ENCODE results near the gene TNNT3. TPM values are rescaled to one million over a fixed set of nuclear protein-coding genes. Genes with fewer than 3 reads are reported as not detected.

Gene TNNT3
- total RNA-seq, 1 experiment from 2014 or later = not detected

DNA sequence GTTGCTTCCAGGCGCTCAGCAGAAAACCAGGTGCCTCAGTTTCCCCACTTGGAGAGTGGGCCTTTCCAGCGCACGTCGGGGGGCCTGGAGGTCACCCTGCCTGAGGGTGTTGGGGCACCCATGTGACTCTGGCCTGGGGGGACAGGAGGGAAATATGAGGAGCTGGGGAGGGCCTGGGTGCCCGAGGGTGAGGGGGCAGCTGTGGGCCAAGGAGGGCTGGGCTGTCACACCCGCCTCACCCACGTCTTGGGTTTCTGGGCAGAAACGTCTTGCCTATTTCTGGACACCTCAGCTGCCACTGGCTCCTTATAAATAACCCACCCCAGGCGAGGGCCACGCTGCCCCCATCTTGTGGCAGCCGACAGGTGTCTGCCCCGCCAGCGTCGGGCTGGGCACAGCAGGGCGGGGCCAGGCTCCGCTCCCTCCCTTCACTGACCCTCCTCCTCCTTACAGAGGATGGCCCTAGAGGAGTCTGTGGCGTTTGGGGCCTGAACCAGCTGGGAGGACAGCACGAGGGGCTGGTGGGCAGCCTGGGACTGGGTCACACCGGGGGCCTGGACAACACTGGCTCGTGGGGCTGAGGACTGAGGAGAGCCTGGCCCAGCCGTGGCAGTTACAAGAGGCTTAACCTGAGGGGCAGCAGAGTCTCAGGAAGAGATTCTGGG is 1.5 kb downstream of the TNNT3 start:
- Histone ChIP-seq H4K20me1 (ENCODE audit: low read length) (no peaks in the 10 kb centered on the region), H3K9me3 (ENCODE audit: low read length) (no peaks in the 10 kb centered on the region), H3K9me2 (replicated peaks; ENCODE audit: low read length) (no peaks in the 10 kb centered on the region), H3K4me1 (ENCODE audit: insufficient read depth, low read length) (no peaks in the 10 kb centered on the region), H3K4me3 (ENCODE audit: low read length) (no peak overlapping the region), H3F3A (ENCODE audit: low read length, unreplicated experiment) (no peaks in the 10 kb centered on the region), H3K79me2 (ENCODE audit: low read length) (no peaks in the 10 kb centered on the region), H3K4me2 (ENCODE audit: low read length) (no peak overlapping the region), H3K27me3 (ENCODE audit: low read length) (no peaks in the 10 kb centered on the region), H3K27ac (ENCODE audit: low read length) (no peak overlapping the region), H3K9ac (ENCODE audit: low read length) (no peak overlapping the region), H2AFZ (ENCODE audit: low read length) (no peak overlapping the region), H3K36me3 (ENCODE audit: low read depth, low read length) (no peaks in the 10 kb centered on the region)
- intact Hi-C loops (cut with micrococcal nuclease) = no loop called here
- ATAC-seq (peak; percentile 42; the same call in 1 of the 2 replicates), DNase-seq (no peak)
- BruUV-seq (replicated peaks) = no TSS peak
- TF ChIP-seq EZH2 (IDR thresholded peaks at IDR 0.05; ENCODE audit: low read length, unreplicated experiment) (no peak), CTCF (conservative IDR thresholded peaks at IDR 0.05; ENCODE audit: low read depth, low read length) (no peak), EZH2phosphoT487 (IDR thresholded peaks at IDR 0.05; ENCODE audit: borderline replicate concordance, low read length) (no peak)
- POLR2A ChIA-PET (ENCODE audit: unreplicated experiment) = no interaction called here
- CTCF ChIA-PET = interaction anchor here (1.0 kb wide), 1 partner anchor 496 kb away, joined by 3 read pairs; no protein-coding TSS in a partner anchor

DNA sequence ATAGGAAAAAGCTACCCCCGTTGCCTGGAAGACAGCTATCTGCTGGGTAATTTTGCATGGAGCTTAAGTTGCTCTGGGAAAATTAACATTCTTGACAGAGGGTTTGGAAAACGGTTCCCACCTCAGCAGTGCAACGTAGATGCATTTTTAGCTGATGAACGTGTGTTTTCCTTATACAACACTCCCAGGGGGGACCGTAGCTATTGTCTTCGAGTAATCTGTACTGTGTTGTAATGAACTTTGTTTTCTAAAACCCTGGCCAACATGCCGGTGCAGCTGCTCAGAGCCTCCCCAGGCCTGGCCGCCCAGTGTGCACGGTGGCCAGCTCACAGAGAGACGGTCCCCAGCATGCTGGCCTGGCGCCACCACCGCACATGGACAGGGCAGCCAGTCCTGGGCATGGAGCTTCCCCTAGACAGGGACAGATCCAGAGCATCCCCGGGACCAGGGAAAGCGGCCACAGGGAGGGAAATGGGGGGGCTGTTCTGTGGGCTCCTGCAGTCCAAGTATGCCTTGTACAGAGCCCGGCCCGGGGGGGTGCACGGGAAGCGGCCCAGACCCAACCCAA is 2.2 kb downstream of the TNNT3 start:
- Histone ChIP-seq H3K36me3 (ENCODE audit: low read depth, low read length) (no peaks in the 10 kb centered on the region), H3K4me1 (ENCODE audit: insufficient read depth, low read length) (no peaks in the 10 kb centered on the region), H2AFZ (ENCODE audit: low read length) (no peak overlapping the region), H4K20me1 (ENCODE audit: low read length) (no peaks in the 10 kb centered on the region), H3K79me2 (ENCODE audit: low read length) (no peaks in the 10 kb centered on the region), H3K9me3 (ENCODE audit: low read length) (no peaks in the 10 kb centered on the region), H3K9me2 (replicated peaks; ENCODE audit: low read length) (no peaks in the 10 kb centered on the region), H3K4me3 (ENCODE audit: low read length) (no peak overlapping the region), H3K27ac (ENCODE audit: low read length) (no peak overlapping the region), H3K9ac (ENCODE audit: low read length) (no peak overlapping the region), H3K27me3 (ENCODE audit: low read length) (no peaks in the 10 kb centered on the region), H3F3A (ENCODE audit: low read length, unreplicated experiment) (no peaks in the 10 kb centered on the region), H3K4me2 (ENCODE audit: low read length) (no peak overlapping the region)
- BruUV-seq (replicated peaks) = no TSS peak
- ATAC-seq = no peak
- CTCF ChIA-PET = interaction anchor here (1.0 kb wide), 1 partner anchor 496 kb away, joined by 3 read pairs; no protein-coding TSS in a partner anchor
- TF ChIP-seq EZH2phosphoT487 (IDR thresholded peaks at IDR 0.05; ENCODE audit: borderline replicate concordance, low read length) (no peak), EZH2 (IDR thresholded peaks at IDR 0.05; ENCODE audit: low read length, unreplicated experiment) (no peak), CTCF (conservative IDR thresholded peaks at IDR 0.05; ENCODE audit: low read depth, low read length) (no peak)
- DNase-seq = no peak
- intact Hi-C loops (cut with micrococcal nuclease) = no loop called here
- POLR2A ChIA-PET (ENCODE audit: unreplicated experiment) = no interaction called here

- ChIA-PET POLR2A (ENCODE audit: unreplicated experiment) (no interaction called here), CTCF (no interaction called here)
- H2AFZ ChIP-seq (ENCODE audit: low read length) = no peak overlapping the region
- ATAC-seq = no peak
- no peaks in the 10 kb centered on the region for H3K36me3 ChIP-seq (ENCODE audit: low read depth, low read length)
- no TSS peak for BruUV-seq (replicated peaks)
- no peaks in the 10 kb centered on the region for H3K27me3 ChIP-seq (ENCODE audit: low read length)
- TF ChIP-seq EZH2 (IDR thresholded peaks at IDR 0.05; ENCODE audit: low read length, unreplicated experiment) (no peak), EZH2phosphoT487 (IDR thresholded peaks at IDR 0.05; ENCODE audit: borderline replicate concordance, low read length) (no peak), CTCF (conservative IDR thresholded peaks at IDR 0.05; ENCODE audit: low read depth, low read length) (no peak)
- H3K9ac ChIP-seq (ENCODE audit: low read length) = no peak overlapping the region
- H3K9me2 ChIP-seq (replicated peaks; ENCODE audit: low read length) = no peaks in the 10 kb centered on the region
- no peaks in the 10 kb centered on the region for H3F3A ChIP-seq (ENCODE audit: low read length, unreplicated experiment)
- no peaks in the 10 kb centered on the region for H4K20me1 ChIP-seq (ENCODE audit: low read length)
- no peaks in the 10 kb centered on the region for H3K79me2 ChIP-seq (ENCODE audit: low read length)
- H3K4me2 ChIP-seq (ENCODE audit: low read length) = no peak overlapping the region
- no peak overlapping the region for H3K4me3 ChIP-seq (ENCODE audit: low read length)
- H3K9me3 ChIP-seq (ENCODE audit: low read length) = no peaks in the 10 kb centered on the region
- DNase-seq = no peak
- intact Hi-C loops (cut with micrococcal nuclease) = no loop called here
- H3K4me1 ChIP-seq (ENCODE audit: insufficient read depth, low read length) = no peaks in the 10 kb centered on the region
- H3K27ac ChIP-seq (ENCODE audit: low read length) = no peak overlapping the region
Measured at GRCh38 chr11:1922481-1923081, 3.1 kb downstream of the TNNT3 start.
